ENCODE results near the gene ALDH1A1. TPM values are rescaled to one million over a fixed set of nuclear protein-coding genes. Genes with fewer than 3 reads are reported as not detected.

The ALDH1A1 gene
- total and polyA plus RNA-seq, 11 donors, result 2.2 to 37.5 (median 12.6) TPM

DNA sequence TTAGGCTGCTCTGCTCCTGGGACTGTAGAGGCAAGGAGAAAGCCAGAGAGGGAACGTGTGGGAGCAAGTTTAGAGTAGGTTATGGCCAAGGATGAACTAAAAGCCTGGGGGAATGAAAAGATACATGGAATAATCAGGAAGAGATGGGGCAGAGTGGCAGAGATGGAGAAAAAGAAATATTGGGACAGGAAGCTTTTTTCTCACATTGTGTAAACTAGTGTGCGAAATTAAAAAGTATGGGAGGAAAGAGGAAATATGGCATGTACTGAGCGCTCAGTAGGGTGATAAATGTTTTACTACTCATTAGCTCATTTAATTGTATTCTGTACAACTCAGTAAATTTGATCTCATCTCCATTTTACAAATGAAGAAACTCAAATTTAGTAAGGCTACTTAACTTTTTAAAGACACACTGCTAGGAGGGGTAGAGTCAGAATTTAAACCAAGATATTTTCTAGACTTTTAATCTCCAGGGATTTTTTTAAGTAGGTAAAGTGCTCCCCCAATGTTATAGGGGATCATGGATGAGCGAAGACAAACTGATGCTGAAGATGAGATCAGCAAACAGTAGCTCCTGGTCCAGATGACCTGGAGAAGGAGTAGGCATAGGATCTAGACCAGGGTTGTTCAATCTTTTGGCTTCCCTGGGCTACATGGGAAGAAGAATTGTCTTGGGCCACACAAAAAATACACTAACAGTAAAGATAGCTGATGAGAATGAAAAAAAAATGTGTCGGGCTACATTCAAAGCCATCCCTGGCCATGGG lies 30.8 kb downstream of the ALDH1A1 start:
- peaks cover 0 to 10% (median 0%) of the 10 kb centered on the region in 12 donors for H3K4me1 ChIP-seq
- no peaks in the 10 kb centered on the region for H3K27me3 ChIP-seq
- H3K9me3 ChIP-seq, result no peaks in the 10 kb centered on the region
- no peak overlapping the region for H3K27ac ChIP-seq
- 86 to 92% (median 89%) methylated on average over 5 of the region's 5 CpGs for WGBS, 4 donors
- H3K36me3 ChIP-seq, result peaks cover 0 to 41% (median 0%) of the 10 kb centered on the region in 9 donors
- intact Hi-C loops (cut with DNase I), result no loop called here
- no peak overlapping the region for H3K4me3 ChIP-seq
- DNase-seq, result no peak
- ATAC-seq, result no peak
- no peak for TF ChIP-seq POLR2A (IDR thresholded peaks at IDR 0.05)
- TF ChIP-seq, protein P1, sequence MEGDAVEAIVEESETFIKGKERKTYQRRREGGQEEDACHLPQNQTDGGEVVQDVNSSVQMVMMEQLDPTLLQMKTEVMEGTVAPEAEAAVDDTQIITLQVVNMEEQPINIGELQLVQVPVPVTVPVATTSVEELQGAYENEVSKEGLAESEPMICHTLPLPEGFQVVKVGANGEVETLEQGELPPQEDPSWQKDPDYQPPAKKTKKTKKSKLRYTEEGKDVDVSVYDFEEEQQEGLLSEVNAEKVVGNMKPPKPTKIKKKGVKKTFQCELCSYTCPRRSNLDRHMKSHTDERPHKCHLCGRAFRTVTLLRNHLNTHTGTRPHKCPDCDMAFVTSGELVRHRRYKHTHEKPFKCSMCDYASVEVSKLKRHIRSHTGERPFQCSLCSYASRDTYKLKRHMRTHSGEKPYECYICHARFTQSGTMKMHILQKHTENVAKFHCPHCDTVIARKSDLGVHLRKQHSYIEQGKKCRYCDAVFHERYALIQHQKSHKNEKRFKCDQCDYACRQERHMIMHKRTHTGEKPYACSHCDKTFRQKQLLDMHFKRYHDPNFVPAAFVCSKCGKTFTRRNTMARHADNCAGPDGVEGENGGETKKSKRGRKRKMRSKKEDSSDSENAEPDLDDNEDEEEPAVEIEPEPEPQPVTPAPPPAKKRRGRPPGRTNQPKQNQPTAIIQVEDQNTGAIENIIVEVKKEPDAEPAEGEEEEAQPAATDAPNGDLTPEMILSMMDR (IDR thresholded peaks at IDR 0.05), result no peak

DNA sequence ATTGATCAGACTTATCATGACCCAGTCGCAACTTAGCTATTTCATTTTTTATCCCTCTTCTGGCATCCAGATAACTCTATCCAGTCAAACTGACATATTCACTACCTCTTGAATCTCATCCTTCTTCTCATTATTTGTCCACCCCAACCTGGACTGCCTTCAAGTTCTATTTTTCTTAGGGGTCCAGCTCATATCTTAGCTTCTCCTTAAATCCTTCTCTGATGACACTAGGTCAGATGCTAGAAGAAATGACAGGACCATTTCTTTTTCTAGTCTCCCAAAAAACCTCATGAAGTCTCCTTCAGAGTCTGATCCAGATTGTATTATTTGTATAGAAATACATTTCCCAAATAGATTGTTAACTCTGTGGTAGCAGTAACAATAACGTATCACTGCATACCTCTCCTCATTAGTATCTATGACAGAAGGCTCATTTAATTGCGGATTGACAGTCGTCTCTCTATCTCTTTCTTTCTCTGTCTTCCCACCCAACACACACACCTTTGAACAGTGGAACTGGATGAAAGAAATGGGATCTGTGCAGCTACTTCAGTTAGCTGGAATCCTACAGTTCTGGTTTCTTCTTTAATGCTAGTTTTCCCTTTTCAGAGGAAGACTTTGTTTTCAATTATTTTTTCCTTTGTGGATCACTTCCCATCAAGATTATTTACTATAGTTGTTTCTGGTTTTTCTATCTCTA lies 33.5 kb downstream of the ALDH1A1 start:
- H3K4me1 ChIP-seq, result no peaks in the 10 kb centered on the region
- no peak for DNase-seq
- TF ChIP-seq, protein P1 (IDR thresholded peaks at IDR 0.05), result no peak
- TF ChIP-seq POLR2A (IDR thresholded peaks at IDR 0.05), result no peak
- H3K4me3 ChIP-seq, result no peak overlapping the region
- no peaks in the 10 kb centered on the region for H3K27me3 ChIP-seq
- no peak for ATAC-seq
- peak overlapping the region in 1 of 12 donors; percentile 27 for H3K27ac ChIP-seq
- H3K9me3 ChIP-seq, result no peaks in the 10 kb centered on the region
- H3K36me3 ChIP-seq, result peaks cover 0 to 38% (median 0%) of the 10 kb centered on the region in 9 donors
- intact Hi-C loops (cut with DNase I), result loop anchor here in 1 of 10 donors (5.0 kb wide), 1 partner anchor 33 kb away; the partner anchor contains the start of gene ALDH1A1
- WGBS, 4 donors, result 86 to 91% (median 88%) methylated on average over 4 of the region's 4 CpGs

DNA sequence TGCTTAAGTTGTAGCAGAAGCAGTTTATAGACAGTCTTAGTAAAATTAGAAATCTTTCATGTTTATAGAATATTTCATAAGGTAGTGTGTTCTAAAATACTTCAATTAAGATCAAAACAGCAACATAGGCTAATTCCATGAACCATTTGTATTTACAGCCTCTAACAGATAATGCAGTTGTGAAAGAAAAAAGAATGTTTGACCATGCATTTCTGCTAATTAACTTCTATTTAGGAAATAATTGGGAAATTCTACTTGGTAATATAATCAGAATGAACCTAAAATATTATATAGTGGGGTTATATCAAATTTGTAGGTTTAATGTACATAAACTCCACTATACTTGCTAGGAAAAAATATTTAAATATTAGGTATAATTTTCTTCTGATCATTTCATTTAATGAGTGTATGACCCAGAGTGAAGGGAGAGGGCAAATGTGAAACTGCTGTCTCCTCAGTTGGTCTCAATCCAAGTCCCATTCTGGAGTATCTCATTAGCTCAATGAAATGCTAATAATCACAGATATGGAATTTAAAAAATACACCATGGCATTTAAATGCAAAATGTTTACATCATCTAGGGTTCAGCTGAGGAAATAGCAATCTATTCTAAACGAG lies 34.9 kb downstream of the ALDH1A1 start:
- ATAC-seq (no peak), DNase-seq (no peak)
- no peak overlapping the region for H3K4me3 ChIP-seq
- intact Hi-C loops (cut with DNase I), result loop anchor here in 2 of 10 donors (2.0 to 5.0 kb wide), 2 partner anchors 34 to 57 kb away; partner anchors contain the start of gene ALDH1A1 (in 1 of the 2)
- H3K4me1 ChIP-seq, result no peaks in the 10 kb centered on the region
- no peak overlapping the region for H3K27ac ChIP-seq
- 41 to 56% (median 50%) methylated on average over 1 of the region's 1 CpG for WGBS, 4 donors
- no peaks in the 10 kb centered on the region for H3K9me3 ChIP-seq
- H3K36me3 ChIP-seq, result peaks cover 0 to 30% (median 0%) of the 10 kb centered on the region in 9 donors
- TF ChIP-seq POLR2A (IDR thresholded peaks at IDR 0.05), result no peak
- TF ChIP-seq, protein P1 (IDR thresholded peaks at IDR 0.05), result no peak
- no peaks in the 10 kb centered on the region for H3K27me3 ChIP-seq
